Karpas-422 (cell line): ENCODE results near the gene RREB1. TPM values are rescaled to one million over a fixed set of nuclear protein-coding genes. Genes with fewer than 3 reads are reported as not detected.

Source experiments
- DNase-seq: peaks from one replicate; pipeline ENCODE4 v3.0.0-alpha.2; 2015
- H2AFZ ChIP-seq: fragments of 200-600 bp; sonication (generic); 2 replicates; pipeline ENCODE4 v1.6.1; 2014; ENCODE audit warnings: antibody characterized with exemption, low read length, mixed read lengths
- H3K27ac ChIP-seq: fragments of 200-600 bp; sonication (generic); 2 replicates; pipeline ENCODE4 v1.5.1; 2014; ENCODE audit warnings: mild to moderate bottlenecking, low read length, moderate library complexity
- H3K27me3 ChIP-seq: fragments of 200-600 bp; sonication (generic); 2 replicates; pipeline ENCODE4 v1.6.1; 2014; ENCODE audit warnings: low read length, mixed read lengths
- H3K36me3 ChIP-seq: fragments of 200-600 bp; sonication (generic); 2 replicates; pipeline ENCODE4 v1.6.1; 2014; ENCODE audit warnings: low read length, mixed read lengths; ENCODE audit not compliant: insufficient read depth
- H3K4me1 ChIP-seq: fragments of 200-600 bp; sonication (generic); 2 replicates; pipeline ENCODE4 v1.6.1; 2014; ENCODE audit warnings: mild to moderate bottlenecking, low read length, mixed read lengths
- H3K4me2 ChIP-seq: fragments of 200-600 bp; sonication (generic); 2 replicates; pipeline ENCODE4 v1.6.1; 2014; ENCODE audit warnings: low read length, low read depth, mild to moderate bottlenecking; ENCODE audit not compliant: poor library complexity, severe bottlenecking
- H3K4me3 ChIP-seq: fragments of 200-600 bp; sonication (generic); 2 replicates; pipeline ENCODE4 v1.5.1; 2014; ENCODE audit warnings: mild to moderate bottlenecking, antibody characterized with exemption, low read length, mixed read lengths
- H3K79me2 ChIP-seq: fragments of 200-600 bp; sonication (generic); 2 replicates; pipeline ENCODE4 v1.6.1; 2014; ENCODE audit warnings: mild to moderate bottlenecking, low read length, mixed read lengths
- H3K9ac ChIP-seq: fragments of 200-600 bp; sonication (generic); 2 replicates; pipeline ENCODE4 v1.6.0; 2014; ENCODE audit warnings: low read length
- H3K9me2 ChIP-seq: fragments of 200-600 bp; sonication (generic), shearing (Covaris generic); replicated peaks from 2 replicates; pipeline ENCODE4 v1.6.0; 2014; ENCODE audit warnings: mild to moderate bottlenecking, low read length, moderate library complexity; ENCODE audit not compliant: insufficient read depth
- H3K9me3 ChIP-seq: fragments of 300-700, 200-600 bp; sonication (generic); 2 replicates; pipeline ENCODE4 v1.6.1; 2014; ENCODE audit warnings: low read length, mixed read lengths
- H4K20me1 ChIP-seq: fragments of 200-600 bp; sonication (generic); 2 replicates; pipeline ENCODE4 v1.6.1; 2014; ENCODE audit warnings: mild to moderate bottlenecking, antibody characterized with exemption, low read length, low read depth; ENCODE audit not compliant: insufficient read depth
- total RNA-seq: library from RNA; depleted of rRNA; stranded (reverse); fragments of >200 nt; shearing (Covaris generic); gene quantifications from 2 replicates; pipeline ENCODE4 v1.2.3, GENCODE V29; 2014; ENCODE audit warnings: low replicate concordance

Gene RREB1
- total RNA-seq, 1 experiment from 2014 or later, result 5.0 TPM

- Histone ChIP-seq H3K4me1 (no peaks in the 10 kb centered on the region), H3K9me3 (no peaks in the 10 kb centered on the region), H3K9me2 (no peaks in the 10 kb centered on the region), H3K4me3 (no peak overlapping the region), H3K27ac (no peak overlapping the region), H3K9ac (no peak overlapping the region), H3K79me2 (no peaks in the 10 kb centered on the region), H2AFZ (no peak overlapping the region), H3K27me3 (no peaks in the 10 kb centered on the region), H4K20me1 (no peaks in the 10 kb centered on the region), H3K36me3 (no peaks in the 10 kb centered on the region), H3K4me2 (no peak overlapping the region)
- no peak for DNase-seq
Measured at GRCh38 chr6:7073821-7074525, 33.8 kb upstream of the RREB1 start.

GRCh38 chr6:7074870-7075269 is 32.9 kb upstream of the RREB1 start:
- no peaks in the 10 kb centered on the region for H3K9me3 ChIP-seq
- H3K9me2 ChIP-seq, result no peaks in the 10 kb centered on the region
- H3K4me1 ChIP-seq, result no peaks in the 10 kb centered on the region
- H3K4me3 ChIP-seq, result no peak overlapping the region
- no peak overlapping the region for H2AFZ ChIP-seq
- H3K79me2 ChIP-seq, result no peaks in the 10 kb centered on the region
- H3K27ac ChIP-seq, result no peak overlapping the region
- no peaks in the 10 kb centered on the region for H4K20me1 ChIP-seq
- H3K9ac ChIP-seq, result no peak overlapping the region
- H3K27me3 ChIP-seq, result no peaks in the 10 kb centered on the region
- no peak overlapping the region for H3K4me2 ChIP-seq
- no peak for DNase-seq
- no peaks in the 10 kb centered on the region for H3K36me3 ChIP-seq

- no peak overlapping the region for H3K4me3 ChIP-seq
- no peak for DNase-seq
- H2AFZ ChIP-seq, result no peak overlapping the region
- no peaks in the 10 kb centered on the region for H3K79me2 ChIP-seq
- H3K9me2 ChIP-seq, result no peaks in the 10 kb centered on the region
- H3K4me2 ChIP-seq, result no peak overlapping the region
- no peaks in the 10 kb centered on the region for H4K20me1 ChIP-seq
- no peaks in the 10 kb centered on the region for H3K9me3 ChIP-seq
- no peaks in the 10 kb centered on the region for H3K27me3 ChIP-seq
- no peak overlapping the region for H3K9ac ChIP-seq
- H3K27ac ChIP-seq, result no peak overlapping the region
- H3K36me3 ChIP-seq, result no peaks in the 10 kb centered on the region
- H3K4me1 ChIP-seq, result no peaks in the 10 kb centered on the region
Measured at GRCh38 chr6:7075341-7076000, 32.3 kb upstream of the RREB1 start.

GRCh38 chr6:7077856-7078255 is 29.9 kb upstream of the RREB1 start:
- H3K4me3 ChIP-seq, result no peak overlapping the region
- no peaks in the 10 kb centered on the region for H3K9me3 ChIP-seq
- DNase-seq, result no peak
- H3K27ac ChIP-seq, result no peak overlapping the region
- no peak overlapping the region for H3K9ac ChIP-seq
- H3K4me2 ChIP-seq, result no peak overlapping the region
- no peaks in the 10 kb centered on the region for H3K79me2 ChIP-seq
- H3K4me1 ChIP-seq, result no peaks in the 10 kb centered on the region
- no peaks in the 10 kb centered on the region for H3K9me2 ChIP-seq
- no peak overlapping the region for H2AFZ ChIP-seq
- no peaks in the 10 kb centered on the region for H3K36me3 ChIP-seq
- no peaks in the 10 kb centered on the region for H3K27me3 ChIP-seq
- no peaks in the 10 kb centered on the region for H4K20me1 ChIP-seq

- no peak for DNase-seq
- Histone ChIP-seq H3K27ac (no peak overlapping the region), H3K27me3 (no peaks in the 10 kb centered on the region), H3K4me1 (no peaks in the 10 kb centered on the region), H3K9ac (no peak overlapping the region), H3K9me3 (no peaks in the 10 kb centered on the region), H2AFZ (no peak overlapping the region), H3K4me3 (no peak overlapping the region), H3K36me3 (no peaks in the 10 kb centered on the region), H3K4me2 (no peak overlapping the region), H3K9me2 (no peaks in the 10 kb centered on the region), H4K20me1 (no peaks in the 10 kb centered on the region), H3K79me2 (no peaks in the 10 kb centered on the region)
Measured at GRCh38 chr6:7078856-7079255, 28.9 kb upstream of the RREB1 start.

- no peaks in the 10 kb centered on the region for H3K27me3 ChIP-seq
- H3K79me2 ChIP-seq, result no peaks in the 10 kb centered on the region
- no peak overlapping the region for H2AFZ ChIP-seq
Measured at GRCh38 chr6:7080311-7080710, 27.4 kb upstream of the RREB1 start.

GRCh38 chr6:7085911-7086310 is 21.9 kb upstream of the RREB1 start:
- Histone ChIP-seq H3K27me3 (no peaks in the 10 kb centered on the region), H3K9me3 (no peaks in the 10 kb centered on the region), H3K9me2 (no peaks in the 10 kb centered on the region), H4K20me1 (no peaks in the 10 kb centered on the region), H3K9ac (no peak overlapping the region), H3K79me2 (no peaks in the 10 kb centered on the region), H2AFZ (no peak overlapping the region), H3K36me3 (no peaks in the 10 kb centered on the region), H3K4me3 (no peak overlapping the region; the same call in 1 of the 2 replicates), H3K27ac (no peak overlapping the region), H3K4me1 (peaks cover 14% of the 10 kb centered on the region), H3K4me2 (no peak overlapping the region)
- no peak for DNase-seq

More at GRCh38 chr6:7080311-7080710, 27.4 kb upstream of the RREB1 start:
- DNase-seq, result no peak
- Histone ChIP-seq H3K27ac (no peak overlapping the region), H3K9ac (no peak overlapping the region), H3K9me2 (no peaks in the 10 kb centered on the region), H3K4me2 (no peak overlapping the region), H3K36me3 (no peaks in the 10 kb centered on the region), H3K4me3 (no peak overlapping the region), H4K20me1 (no peaks in the 10 kb centered on the region), H3K9me3 (no peaks in the 10 kb centered on the region), H3K4me1 (no peaks in the 10 kb centered on the region)

- H3K4me1 ChIP-seq, result peaks cover 14% of the 10 kb centered on the region
- peak overlapping the region; percentile 27 for H3K4me3 ChIP-seq
- no peaks in the 10 kb centered on the region for H3K9me3 ChIP-seq
- 0 out of 2 replicates have a peak overlapping the region, but pooled peaks have one; percentile 2 for H2AFZ ChIP-seq
- H3K4me2 ChIP-seq, result peak overlapping the region; percentile 48
- no peaks in the 10 kb centered on the region for H4K20me1 ChIP-seq
- H3K36me3 ChIP-seq, result no peaks in the 10 kb centered on the region
- no peaks in the 10 kb centered on the region for H3K79me2 ChIP-seq
- 0 out of 2 replicates have a peak overlapping the region, but pooled peaks have one; percentile 8 for H3K9ac ChIP-seq
- no peaks in the 10 kb centered on the region for H3K27me3 ChIP-seq
- no peak overlapping the region for H3K27ac ChIP-seq
- no peaks in the 10 kb centered on the region for H3K9me2 ChIP-seq
- no peak for DNase-seq
Measured at GRCh38 chr6:7086488-7086887, 21.3 kb upstream of the RREB1 start.
